ENCODE measurements around the gene RB1.
"Not testable (repeated sequence)": the region's sequence is repeated elsewhere in the genome, so short reads cannot be mapped to it uniquely, and the experiment has no call there.

The RB1 gene

DNA sequence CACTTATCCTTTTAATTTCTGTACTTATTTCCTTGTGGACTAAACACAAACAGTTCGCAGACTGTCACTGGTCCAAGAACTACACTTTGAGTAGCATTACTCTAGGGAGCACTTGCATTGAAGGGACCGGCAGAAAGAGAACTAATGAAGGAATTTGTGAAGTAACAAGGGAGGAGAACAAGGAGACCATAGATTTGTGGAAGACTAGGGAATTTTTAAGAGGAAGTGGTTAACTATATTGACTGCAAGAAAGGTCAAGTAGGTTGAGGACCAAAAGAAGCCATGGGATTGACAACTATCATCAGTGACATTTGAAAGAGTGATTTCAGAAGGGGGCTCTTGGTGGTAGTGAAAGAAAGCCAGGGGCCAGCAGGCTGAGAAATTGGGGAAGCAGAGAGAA, 4.0 kb upstream of the RB1 start:
- no peak for DNase-seq

DNA sequence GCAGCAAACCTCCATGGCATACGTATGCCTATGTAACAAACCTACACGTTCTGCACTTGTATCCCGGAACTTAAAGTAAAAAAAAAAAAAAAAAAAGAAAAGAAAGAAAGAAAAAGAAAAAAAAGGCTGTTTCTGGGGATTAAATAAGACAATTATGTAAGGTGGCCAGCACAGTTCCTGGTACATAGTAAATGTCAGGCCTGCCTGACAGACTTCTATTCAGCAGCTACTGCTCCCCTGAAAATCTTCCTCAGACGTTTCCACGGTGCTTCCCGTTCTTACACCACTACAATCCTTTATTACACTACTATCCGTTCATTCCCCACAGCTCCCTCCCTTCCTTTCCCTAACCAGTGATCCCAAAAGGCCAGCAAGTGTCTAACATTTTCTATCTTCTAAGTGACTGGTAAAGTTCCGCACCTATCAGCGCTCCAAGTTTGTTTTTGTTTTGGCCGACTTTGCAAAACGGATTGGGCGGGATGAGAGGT, 636 bp upstream of the RB1 start:
- DNase-seq, result no peak

DNA sequence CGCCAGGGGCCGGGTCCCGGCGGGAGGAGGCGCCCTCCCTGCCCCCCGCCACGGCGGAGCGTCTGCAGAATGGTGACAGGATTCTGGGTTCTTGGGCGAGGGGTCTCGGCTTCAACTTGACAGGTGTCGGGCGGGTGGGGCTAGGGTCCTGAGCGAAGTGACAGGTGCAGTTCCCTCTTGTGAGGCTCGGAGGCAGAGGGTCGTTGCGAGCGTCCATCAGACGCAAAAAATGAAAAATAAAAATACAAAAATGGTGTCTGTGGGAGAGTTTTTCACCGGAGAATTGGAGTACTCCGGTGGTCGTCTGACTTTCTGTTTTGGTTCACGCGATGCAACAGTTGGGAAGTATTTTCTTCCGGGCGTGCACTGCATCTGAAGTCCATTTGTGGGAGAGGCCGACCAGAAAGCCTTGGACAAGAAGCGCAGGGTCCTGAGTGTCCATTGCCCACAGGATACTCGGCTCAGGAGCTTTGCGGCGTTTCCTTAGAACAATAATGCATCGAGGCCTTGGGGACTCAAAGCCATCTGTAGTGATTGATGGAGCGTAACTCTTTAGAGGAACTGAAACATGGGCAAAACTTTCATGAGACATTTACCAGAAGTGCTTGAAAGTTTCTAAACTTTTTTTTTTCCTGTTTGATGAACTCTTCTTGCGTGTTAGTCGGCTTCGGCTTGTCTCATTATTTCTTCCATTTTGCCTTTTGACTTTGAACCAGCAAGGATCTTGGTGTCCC, 759 bp downstream of the RB1 start:
- no peak for DNase-seq

DNA sequence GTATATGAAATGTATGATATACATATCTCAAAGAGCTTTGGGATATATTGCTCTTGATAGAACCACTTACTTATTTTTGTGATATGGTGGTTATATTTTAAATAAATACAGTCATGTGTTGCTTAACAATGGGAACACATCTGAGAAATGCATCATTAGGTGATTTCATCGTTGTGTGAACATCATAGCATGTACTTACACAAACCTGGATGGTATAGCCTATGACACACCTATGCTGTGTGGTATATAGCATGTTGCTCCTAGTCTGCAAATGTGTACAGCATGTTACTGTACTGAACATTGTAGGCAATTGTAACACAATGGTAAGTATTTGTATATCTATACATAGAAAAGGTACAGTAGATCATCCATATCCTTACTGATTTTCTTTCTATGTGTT, 7.7 kb downstream of the RB1 start:
- DNase-seq, result no peak

DNA sequence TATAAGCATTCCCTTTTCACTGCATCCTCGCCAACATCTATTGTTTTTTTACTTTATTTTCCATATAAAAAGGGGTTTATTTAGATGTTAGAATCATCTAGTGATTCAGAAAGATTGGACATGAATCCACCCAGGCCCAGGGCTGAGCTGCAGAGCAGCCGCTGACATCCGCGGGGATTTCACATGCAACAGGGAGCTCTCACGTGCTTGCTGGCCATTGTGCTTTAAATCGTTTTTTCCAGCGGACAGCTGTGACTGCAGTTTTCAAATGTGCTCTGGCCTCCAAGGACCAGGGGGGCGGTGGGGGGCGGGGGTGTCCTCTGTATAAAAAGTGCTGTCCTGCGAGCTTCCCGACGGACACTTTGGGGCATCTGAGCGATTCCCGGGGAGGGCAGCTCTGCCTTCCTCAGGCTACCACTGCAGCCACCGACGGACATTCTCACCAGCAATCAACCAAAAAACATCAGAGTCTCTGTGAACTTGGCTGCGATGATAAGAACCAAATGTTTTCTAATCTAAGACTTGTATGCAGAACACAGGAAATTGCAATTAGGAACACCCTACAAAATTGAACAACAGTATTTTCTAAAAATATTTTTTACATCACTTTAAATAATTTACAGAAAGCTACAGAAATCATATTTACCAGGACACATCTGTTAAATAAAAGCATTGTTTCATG, 12.6 kb downstream of the RB1 start:
- no peak for DNase-seq

DNA sequence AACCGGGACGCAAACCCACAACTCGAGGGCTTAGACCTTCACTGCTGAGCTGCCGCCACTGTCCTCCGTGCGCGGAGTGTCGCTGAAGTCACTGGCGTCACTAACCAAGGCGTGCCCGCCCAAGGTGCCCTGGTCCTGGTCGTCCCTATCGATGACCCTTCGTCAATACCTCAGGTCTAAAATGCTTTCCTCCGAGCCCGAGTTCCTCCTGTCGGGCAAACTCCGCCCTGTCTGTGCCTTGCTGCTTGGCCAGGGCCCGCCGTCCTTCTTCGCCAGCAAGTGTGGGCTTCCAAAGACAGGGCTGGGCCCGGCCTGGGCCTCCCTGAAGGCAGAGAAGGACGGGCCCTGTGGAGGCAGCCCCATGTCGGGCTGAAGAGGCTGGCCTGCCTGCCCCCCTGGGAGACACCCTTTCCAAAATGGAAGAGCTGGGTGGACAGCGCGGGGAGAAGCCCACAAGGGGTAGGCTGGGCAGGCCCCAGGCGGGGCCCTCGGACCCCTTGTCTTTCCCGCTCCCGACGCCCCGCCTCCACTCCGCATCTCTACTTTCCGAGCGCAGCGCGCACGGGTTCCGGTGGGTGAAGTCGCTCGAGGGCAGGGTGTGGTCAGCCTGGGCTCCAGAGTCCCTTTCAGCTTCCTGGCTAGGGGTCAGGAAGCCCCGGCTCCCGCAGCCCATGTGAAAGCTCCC, 13.4 kb downstream of the RB1 start:
- no peak for DNase-seq

DNA sequence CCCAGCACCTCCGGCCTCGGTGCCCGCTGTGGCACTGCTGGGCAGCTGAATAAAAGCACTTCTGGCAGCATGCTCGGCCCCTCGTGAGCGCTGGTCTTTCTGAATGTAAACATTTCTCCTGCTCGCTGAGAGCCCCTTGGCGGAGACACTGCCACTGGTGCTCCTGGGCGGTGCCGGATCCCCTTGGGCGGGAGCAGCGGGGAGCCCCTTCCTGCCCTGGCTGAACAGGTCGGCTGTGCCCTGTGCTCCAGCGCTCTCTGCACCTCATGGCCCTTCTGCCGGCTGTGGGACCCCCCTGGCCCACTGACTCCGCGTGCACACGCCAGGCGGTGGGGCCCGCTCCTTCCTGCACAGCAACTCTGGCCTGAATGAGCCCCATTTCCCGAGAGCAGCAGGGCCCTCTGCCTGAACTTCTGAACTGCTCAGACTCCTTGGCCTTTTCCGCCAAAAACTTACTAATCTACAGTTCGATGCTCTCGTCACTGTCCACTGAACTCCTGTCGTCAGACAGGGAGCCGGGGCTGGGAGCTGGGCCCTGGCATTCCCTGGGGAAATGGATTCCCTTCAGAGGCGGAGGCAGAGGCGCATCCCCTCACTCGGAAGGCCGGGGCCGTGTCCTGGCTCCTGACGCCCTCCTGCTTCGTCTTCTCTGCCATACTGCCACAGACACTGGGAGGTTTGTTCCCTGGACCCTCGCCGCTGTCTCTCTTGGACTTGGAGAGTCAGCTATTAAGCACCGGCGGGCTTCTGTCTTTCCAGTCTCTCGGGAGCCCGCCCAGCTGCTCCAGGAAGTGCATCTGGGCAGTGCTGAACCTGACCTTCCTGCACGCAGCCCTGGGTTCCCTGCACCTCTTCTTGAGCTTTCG, 14.2 kb downstream of the RB1 start:
- DNase-seq, result no peak

DNA sequence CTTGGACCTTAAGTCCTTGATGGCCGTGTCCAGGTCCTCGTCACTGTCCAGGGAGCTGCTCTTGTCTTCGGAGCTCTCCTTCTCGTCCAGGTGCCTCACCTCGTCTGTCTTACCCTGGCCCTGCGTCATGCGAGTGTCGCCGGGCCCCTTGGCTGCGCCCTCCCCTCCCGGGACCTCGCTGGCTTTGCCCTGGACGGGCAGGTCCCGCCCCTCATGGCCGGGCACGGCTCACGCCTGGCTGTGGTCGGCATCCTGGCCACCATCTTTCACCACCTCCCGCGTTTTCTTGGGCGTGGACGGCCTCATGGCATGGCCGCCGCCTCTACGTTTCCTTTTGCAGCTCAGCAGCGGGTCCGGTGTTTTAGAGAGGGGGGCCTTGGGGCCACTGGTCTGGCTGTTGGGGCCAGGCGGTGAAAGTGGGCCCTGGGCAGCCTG, 14.8 kb downstream of the RB1 start:
- DNase-seq, result no peak

DNA sequence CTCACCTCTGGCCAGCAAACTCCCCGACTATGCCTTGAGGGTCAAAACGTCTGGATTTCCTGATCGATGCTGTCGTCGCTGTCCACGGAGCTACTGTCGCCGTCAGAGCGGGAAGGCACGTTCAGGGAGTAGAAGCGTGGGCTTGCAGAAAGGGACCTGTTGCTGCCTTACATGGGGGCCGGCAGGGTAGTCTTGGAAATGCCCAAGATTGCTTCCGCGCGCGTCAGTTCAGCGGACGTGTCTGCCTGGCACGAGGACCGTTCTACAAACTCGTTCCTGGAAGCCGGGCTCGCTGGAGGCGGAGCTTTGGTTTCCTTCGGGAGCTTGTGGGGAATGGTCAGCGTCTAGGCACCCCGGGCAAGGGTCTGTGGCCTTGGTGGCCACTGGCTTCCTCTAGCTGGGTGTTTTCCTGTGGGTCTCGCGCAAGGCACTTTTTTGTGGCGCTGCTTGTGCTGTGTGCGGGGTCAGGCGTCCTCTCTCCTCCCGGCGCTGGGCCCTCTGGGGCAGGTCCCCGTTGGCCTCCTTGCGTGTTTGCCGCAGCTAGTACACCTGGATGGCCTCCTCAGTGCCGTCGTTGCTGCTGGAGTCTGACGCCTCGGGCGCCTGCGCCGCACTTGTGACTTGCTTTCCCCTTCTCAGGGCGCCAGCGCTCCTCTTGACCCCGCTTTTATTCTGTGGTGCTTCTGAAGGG, 15.4 kb downstream of the RB1 start:
- no peak for DNase-seq

DNA sequence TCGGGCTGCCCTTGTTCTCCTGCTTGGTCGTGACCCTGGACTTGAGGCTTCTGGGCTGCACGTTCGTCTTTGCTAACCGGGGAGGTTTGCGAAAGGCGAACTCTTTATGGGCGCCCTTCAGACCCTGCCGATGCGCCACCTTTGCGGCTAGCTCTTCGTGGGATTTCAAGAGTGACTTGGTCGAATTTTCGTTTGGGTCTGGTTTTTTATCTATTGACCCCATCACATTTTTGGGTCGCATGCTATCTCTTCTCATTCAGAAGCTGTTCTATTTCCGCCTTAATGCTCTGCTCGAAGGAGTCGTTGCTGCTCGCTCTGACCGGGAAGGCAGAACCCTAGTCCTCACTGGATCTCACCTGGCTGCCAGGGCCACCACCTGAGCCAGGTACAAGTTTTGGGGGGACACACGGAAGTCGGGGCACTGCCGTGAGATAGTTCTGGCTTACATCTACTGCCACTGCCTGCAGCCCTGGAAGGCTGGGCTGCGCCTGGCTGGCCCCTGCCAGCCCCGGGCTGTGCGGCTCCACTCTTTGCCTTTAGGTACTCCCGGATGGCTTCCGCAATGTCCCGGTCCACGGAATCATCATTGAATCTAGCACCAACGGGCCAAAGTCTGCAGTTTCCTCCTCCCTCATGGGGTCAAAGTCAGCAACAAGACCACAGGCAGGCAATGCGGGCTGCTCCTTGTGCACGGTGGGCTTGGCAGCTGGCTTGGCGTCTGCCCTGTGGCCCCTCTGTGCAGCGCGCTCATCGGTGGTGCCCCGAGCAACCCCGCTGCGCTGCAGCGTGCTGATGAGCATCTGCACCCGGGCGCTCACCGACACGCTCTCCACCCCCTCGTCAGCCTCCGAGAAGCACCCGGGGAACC, 16.2 kb downstream of the RB1 start:
- no peak for DNase-seq

DNA sequence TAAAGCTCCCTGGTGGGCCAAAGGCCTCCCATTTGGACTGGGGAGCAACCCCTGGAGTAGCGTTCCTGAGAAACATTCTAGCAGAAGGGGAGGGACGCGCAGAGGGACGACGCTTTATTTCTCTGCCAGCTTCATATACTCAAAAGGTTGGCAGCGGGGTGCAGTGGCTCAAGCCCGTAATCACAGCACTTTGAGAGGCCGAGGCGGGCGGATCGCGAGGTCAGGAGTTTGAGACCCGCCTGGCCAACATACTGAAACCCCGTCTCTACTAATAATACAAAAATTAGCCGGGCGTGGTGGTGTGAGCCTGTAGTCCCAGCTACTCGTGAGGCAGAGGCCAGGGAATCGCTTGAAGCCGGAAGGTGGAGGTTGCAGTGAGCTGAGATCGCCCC, 16.8 kb downstream of the RB1 start:
- no peak for DNase-seq

DNA sequence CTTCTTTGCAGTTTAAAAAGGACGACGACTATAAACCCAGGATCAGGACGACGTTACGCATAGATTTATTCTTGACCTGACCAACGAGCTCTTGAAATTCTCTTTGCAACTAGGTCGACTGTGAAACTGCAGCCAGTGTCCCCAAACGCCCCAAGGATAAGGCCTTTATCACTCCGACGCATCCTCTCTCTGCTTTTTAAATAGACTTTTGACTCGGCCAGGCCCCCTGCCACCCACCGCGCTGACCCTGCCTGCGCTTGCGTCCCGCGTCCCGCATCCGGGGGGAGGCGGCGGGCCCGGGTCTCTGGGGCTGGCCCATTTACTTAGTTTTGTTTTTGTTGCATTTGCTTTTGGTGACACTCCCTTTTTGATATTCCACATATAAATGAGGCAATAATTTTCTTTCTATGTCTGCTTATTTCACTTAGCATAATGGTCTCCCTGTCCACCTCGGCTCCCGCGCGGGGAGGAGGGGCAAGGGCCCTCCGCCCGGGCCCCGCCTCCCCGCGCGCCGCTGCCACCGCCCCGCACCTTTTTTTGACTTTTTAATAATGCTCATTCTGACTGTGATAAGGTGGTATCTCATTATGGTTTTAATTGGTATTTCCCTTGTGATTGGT, 17.4 kb downstream of the RB1 start:
- no peak for DNase-seq

DNA sequence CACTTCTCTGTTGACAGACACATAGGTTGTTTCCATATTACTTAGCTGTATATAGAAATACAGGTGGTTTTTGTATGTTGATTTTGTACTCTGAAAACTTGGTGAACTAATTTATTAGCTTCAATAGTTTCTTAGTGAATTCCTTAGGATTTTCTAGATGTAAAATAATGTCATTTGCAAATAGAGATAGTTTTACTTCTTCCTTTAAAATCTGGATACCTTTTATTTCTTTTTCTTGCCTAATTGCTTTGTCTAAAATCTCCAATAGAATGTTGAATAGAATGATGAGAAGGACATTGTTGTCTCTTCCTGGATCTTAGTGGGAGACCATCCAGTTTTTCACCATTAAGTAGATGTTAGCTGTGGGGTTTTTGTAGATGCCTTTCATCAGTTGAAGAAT, 18.7 kb downstream of the RB1 start:
- DNase-seq, result no peak

DNA sequence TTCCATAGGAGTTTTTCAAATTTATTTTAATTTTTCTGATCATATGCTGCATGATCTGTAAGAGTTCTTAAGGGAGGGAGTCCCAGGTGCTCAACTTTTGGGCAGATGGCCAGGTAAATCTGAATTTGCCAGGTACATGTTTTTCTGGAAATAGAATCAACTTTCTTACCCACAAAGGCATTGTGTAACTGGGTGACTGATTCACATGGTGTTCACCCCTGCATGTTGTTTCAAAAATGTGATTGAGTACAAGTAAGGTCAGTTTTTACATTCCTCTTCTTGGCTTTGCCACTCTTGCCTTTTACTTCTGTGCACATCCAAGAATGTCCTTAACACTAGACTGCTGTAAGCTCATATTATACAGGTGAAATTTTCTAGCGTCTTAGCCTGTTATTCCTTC, 30.4 kb downstream of the RB1 start:
- no peak for DNase-seq

DNA sequence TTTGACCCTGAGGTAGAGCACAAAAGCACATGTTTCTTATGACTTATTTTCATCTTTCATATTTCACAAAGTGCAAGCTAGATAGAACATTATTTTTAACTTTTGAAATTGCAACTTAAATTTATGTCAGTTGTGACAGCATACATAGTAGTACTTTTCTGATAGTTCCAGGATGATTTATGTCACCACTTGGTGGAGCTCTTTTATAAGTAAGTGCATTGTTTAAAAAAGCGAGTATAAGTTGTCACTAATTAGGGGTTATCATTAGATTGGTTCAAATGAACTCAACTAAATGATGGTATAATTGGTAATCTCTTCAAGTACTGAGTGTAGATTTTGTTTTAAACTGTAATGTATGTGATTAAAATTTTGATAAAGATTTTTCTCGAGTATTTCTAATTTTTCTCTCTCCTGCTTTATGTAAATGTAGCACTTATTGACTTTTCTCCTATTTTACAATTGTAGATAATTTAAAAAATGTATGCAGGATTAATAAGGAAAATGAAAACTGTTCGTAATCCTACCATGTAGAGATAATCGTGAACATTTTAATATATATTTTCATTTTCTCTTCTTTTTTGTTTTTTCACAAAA, 31.1 kb downstream of the RB1 start:
- DNase-seq, result no peak

DNA sequence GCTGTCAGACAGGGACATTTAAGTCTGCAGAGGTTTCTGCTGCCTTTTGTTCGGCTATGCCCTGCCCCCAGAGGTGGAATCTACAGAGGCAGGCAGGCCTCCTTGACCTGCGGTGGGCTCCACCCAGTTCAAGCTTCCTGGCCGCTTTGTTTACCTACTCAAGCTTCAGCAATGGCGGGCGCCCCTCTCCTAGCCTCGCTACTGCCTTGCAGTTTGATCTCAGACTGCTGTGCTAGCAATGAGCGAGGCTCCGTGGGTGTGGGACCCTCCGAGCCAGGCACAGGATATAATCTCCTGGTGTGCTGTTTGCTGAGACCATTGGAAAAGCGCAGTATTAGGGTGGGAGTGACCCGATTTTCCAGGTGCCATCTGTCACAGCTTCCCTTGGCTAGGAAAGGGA, 35.6 kb downstream of the RB1 start:
- not testable (repeated sequence) for DNase-seq

DNA sequence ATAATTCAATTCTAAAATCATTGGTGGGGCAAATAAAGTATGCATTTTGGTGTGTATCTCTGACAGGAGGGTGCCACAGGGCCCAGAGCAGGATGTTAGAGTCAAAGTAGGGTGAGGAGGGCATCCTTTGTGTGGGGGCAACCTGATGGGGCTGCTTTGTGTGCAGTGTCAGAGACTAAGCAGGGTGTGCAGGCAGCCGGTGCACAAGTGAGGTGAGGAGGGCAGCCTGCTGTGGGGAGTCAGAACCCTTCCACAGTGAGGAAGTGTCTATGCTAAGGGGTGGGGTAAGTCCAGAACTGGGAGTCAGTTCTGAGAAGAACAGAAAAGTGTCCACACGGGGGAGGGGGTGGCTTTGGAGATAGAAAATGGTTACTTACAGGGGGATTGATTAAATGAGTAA, 40.7 kb downstream of the RB1 start:
- no peak for DNase-seq

DNA sequence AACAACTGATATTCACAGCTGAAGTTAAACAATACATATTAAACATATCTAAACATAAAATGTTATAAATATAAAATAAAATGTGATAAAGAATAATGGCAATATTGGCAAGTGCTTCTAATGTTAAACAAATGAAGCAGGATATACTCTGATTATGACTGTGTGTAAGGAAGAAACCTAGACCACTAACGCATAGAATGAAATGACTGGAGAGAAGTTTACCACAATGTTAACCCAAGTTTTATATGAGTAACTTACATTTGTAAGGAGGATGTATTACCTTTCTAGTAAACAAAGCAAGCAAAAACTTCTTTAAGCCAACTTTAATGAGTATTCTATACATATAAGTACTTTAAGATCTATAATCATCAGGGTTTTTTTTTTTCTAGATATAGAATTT, 43.0 kb downstream of the RB1 start:
- no peak for DNase-seq

DNA sequence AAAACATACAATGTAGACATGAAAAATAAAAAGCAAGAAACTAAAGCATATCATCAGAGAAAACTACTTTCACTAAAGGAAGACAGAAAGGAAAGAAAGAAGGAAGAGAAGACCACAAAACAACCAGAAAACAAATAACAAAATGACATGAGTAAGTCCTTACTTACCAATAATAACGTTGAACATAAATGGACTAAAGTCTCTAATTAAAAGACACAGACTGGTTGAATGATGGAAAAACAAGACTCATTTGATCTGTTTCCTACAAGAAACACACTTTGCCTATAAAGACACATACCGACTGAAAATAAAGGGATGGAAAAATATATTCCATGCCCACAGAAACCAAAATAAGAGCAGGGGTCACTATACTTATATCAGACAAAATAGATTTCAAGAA, 46.0 kb downstream of the RB1 start:
- DNase-seq, result no peak

DNA sequence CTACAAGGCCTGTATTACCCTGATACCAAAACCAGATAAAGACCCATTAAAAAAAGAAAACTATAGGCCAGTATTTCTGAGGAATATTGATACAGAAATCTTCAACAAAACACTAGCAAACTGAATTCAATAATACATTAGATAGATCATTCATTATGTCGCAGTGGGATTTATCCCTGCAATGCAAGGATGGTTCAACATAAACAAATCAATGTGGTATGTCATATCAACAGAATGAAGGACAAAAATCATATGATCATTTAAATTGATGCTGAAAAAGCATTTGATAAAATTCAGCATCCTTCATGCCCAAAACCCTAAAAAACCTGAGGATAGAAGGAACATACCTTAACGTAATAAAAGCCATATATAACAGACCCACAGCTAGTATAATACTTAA, 50.0 kb downstream of the RB1 start:
- DNase-seq, result no peak

DNA sequence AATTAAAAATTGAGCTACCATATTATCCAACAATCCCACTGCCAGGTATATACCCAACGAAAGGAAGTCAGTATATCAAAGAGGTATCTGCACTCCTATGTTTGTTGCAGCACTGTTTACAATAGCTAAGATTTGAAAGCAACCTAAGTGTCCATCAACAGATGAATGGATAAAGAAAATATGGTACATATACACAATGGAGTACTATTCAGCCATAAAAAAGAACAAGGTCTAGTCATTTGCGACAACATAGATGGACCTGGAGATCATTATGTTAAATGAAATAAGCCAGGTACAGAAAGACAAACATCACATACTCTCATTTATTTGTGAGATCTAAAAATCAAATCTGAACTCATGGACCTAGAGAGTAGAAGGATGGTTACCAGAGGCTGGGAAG, 52.0 kb downstream of the RB1 start:
- not testable (repeated sequence) for DNase-seq

Data from DMS 273 treated with DMSO at 0.1 percent for 48 hours (cell line).